GM12891 (cell line): Measurements from ENCODE around the gene MACC1.

ENCODE experiments used
- DNase-seq: peaks from one replicate; pipeline ENCODE4 v3.0.0; 2011; ENCODE audit warnings: low spot score; ENCODE audit not compliant: insufficient read length
- FAIRE-seq: peaks from 2 replicates; lab custom pipeline; 2011; peaks lifted over from hg19 to GRCh38; lab: Jason Lieb, UNC
- PAX5 ChIP-seq: IDR thresholded peaks from 2 replicates; pipeline ENCODE4 v1.6.1; 2011; ENCODE audit warnings: low read length, moderate library complexity, mild to moderate bottlenecking; ENCODE audit not compliant: insufficient read depth, severe bottlenecking
- POLR2A ChIP-seq: IDR thresholded peaks from 2 replicates; pipeline ENCODE4 v1.6.1; 2011; ENCODE audit warnings: low read depth, low read length, control low read depth
- POLR2AphosphoS5 ChIP-seq: IDR thresholded peaks from 2 replicates; pipeline ENCODE4 v1.6.1; 2011; ENCODE audit warnings: low read depth, low read length, control low read depth
- POU2F2 ChIP-seq: IDR thresholded peaks from 2 replicates; pipeline ENCODE4 v1.6.1; 2011; ENCODE audit warnings: low read depth, mild to moderate bottlenecking, control low read depth, low read length, moderate library complexity
- SPI1 ChIP-seq: IDR thresholded peaks from 2 replicates; pipeline ENCODE4 v1.6.1; 2011; ENCODE audit warnings: low read depth, low read length, control low read depth
- TAF1 ChIP-seq: IDR thresholded peaks from 2 replicates; pipeline ENCODE4 v1.6.1; 2011; ENCODE audit warnings: low read depth, low read length, control low read depth

MACC1 gene

GRCh38 chr7:20095436-20095835, 121.7 kb downstream of the MACC1 start:
- TF ChIP-seq POLR2AphosphoS5 = no peak
- no peak for TF ChIP-seq POLR2A
- no peak for TF ChIP-seq PAX5
- no peak for TF ChIP-seq TAF1
- no peak for TF ChIP-seq POU2F2
- TF ChIP-seq SPI1 = no peak
- DNase-seq (no peak), FAIRE-seq (no peak)

DNA sequence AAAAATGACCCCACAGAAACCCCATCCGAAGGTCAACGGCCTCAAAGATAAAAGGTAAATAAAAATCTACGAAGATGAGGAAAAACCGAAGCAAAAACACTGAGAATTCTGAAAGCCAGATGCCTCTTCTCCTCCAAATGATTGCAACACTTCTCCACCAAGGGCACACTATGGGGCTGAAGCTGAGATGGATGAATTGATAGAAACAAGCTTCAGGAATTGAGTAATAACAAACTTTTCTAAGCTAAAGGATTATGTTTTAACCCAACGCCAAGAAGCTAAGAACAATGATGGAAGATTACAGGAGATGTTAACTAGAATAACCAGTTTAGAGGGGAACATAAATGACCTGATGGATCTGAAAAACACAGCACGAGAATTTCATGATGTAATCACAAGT, 127.8 kb downstream of the MACC1 start:
- DNase-seq (no peak), FAIRE-seq (no peak)
- TF ChIP-seq POLR2AphosphoS5 (no peak), SPI1 (no peak), PAX5 (no peak), TAF1 (no peak), POU2F2 (no peak), POLR2A (no peak)

DNA sequence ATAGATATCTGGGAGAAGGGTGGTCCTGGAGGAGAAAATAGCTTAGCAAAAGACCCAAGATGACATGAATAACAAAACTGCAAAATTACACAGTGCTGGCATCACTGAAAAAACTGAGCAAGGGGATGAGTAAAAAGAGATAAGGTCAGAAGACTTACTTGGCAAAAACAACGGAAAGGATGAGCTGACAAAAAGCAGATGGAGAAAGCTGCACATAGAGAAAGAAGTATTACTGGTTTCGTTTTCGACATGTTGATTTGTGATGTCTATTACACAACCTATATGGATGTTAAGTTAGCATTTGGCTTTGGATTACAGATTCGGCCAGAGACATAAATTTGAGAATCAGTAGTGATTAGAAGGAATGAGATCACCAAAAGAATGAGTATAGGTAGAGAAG, 132.1 kb downstream of the MACC1 start:
- no peak for FAIRE-seq
- TF ChIP-seq POLR2A = no peak
- no peak for TF ChIP-seq POU2F2
- TF ChIP-seq POLR2AphosphoS5 = no peak
- TF ChIP-seq PAX5 = no peak
- no peak for TF ChIP-seq TAF1
- TF ChIP-seq SPI1 = no peak
- DNase-seq = no peak
